DOHH2 (cell line): ENCODE results near the gene KSR1.

Source experiments
- H3F3A ChIP-seq: fragments of 200-600 bp; sonication (generic), shearing (Covaris generic); 2 replicates; pipeline ENCODE4 v1.6.0; 2016; ENCODE audit warnings: antibody characterized with exemption, mild to moderate bottlenecking; ENCODE audit not compliant: control insufficient read depth, insufficient read depth
- H3K27ac ChIP-seq: fragments of 200-600 bp; sonication (generic); 2 replicates; pipeline ENCODE4 v1.5.1; 2014; ENCODE audit warnings: low read depth, mild to moderate bottlenecking, low read length, moderate library complexity
- H3K27me3 ChIP-seq: fragments of 200-600 bp; sonication (generic); 2 replicates; pipeline ENCODE4 v1.6.1; 2014; ENCODE audit warnings: mild to moderate bottlenecking, low read length, mixed read lengths; ENCODE audit not compliant: control insufficient read depth
- H3K36me3 ChIP-seq: fragments of 200-600 bp; sonication (generic); 2 replicates; pipeline ENCODE4 v1.6.1; 2014; ENCODE audit warnings: mild to moderate bottlenecking, low read length, moderate library complexity, mixed read lengths; ENCODE audit not compliant: control insufficient read depth
- H3K4me1 ChIP-seq: fragments of 200-600 bp; sonication (generic); 2 replicates; pipeline ENCODE4 v1.6.1; 2014; ENCODE audit warnings: mild to moderate bottlenecking, low read length, mixed read lengths; ENCODE audit not compliant: control insufficient read depth
- H3K4me2 ChIP-seq: fragments of 200-600 bp; sonication (generic); 2 replicates; pipeline ENCODE4 v1.6.0; 2014; ENCODE audit warnings: mild to moderate bottlenecking, low read length, moderate library complexity
- H3K4me3 ChIP-seq: fragments of 200-600 bp; sonication (generic); 2 replicates; pipeline ENCODE4 v1.5.1; 2014; ENCODE audit warnings: mild to moderate bottlenecking, low read length, mixed read lengths
- H3K79me2 ChIP-seq: fragments of 200-600 bp; sonication (generic); 2 replicates; pipeline ENCODE4 v1.6.1; 2014; ENCODE audit warnings: mild to moderate bottlenecking, low read length, mixed read lengths; ENCODE audit not compliant: control insufficient read depth
- H3K9me2 ChIP-seq: fragments of 200-600 bp; sonication (generic); replicated peaks from 2 replicates; pipeline ENCODE4 v1.6.1; 2014; ENCODE audit warnings: mild to moderate bottlenecking, low read length, mixed read lengths; ENCODE audit not compliant: control insufficient read depth
- H3K9me3 ChIP-seq: fragments of 200-600 bp; sonication (generic); 2 replicates; pipeline ENCODE4 v1.6.1; 2014; ENCODE audit warnings: antibody characterized with exemption, low read length, mixed read lengths; ENCODE audit not compliant: control insufficient read depth, insufficient read depth
- H4K20me1 ChIP-seq: fragments of 200-600 bp; sonication (generic); 2 replicates; pipeline ENCODE4 v1.6.0; 2014; ENCODE audit warnings: low read depth, mild to moderate bottlenecking, antibody characterized with exemption, low read length, moderate library complexity; ENCODE audit not compliant: control insufficient read depth, insufficient read depth
- CTCF ChIP-seq: fragments of 200-600 bp; sonication (generic); IDR thresholded peaks from one replicate; pipeline ENCODE4 v1.5.1; 2014; ENCODE audit warnings: antibody characterized with exemption, mild to moderate bottlenecking, low read depth, low read length; ENCODE audit not compliant: poor library complexity, severe bottlenecking
- EZH2phosphoT487 ChIP-seq: fragments of 200-600 bp; sonication (generic); IDR thresholded peaks from 2 replicates; pipeline ENCODE4 v1.6.1; 2017; ENCODE audit warnings: borderline replicate concordance, mild to moderate bottlenecking, antibody characterized with exemption, low read length, moderate library complexity, mixed read lengths

Gene KSR1

DNA sequence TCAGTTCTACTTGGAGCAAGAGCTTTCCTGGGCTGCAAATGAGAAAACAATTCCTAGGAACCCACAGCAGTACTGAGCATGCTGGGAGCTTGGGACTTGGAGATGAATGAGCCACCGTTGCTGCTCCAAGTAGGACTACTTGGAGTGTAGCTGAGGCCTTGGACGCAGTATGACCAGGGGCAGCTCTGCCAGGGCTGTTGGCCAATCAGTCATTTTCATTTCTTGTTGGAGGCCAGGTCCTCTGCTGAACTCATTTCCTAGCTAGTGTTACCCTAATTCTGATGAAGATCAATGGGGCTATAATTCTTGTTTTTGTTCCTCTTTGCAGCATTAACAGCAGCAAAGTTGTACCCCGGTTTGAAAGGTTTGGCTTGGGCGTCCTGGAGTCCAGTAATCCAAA, 166.7 kb downstream of the KSR1 start:
- no peak overlapping the region for H3K4me2 ChIP-seq
- H3K27me3 ChIP-seq, result peaks cover 10% of the 10 kb centered on the region
- no peak for TF ChIP-seq CTCF
- no peak overlapping the region for H3K27ac ChIP-seq
- no peaks in the 10 kb centered on the region for H3F3A ChIP-seq
- H4K20me1 ChIP-seq, result no peaks in the 10 kb centered on the region
- H3K9me2 ChIP-seq, result no peaks in the 10 kb centered on the region
- no peaks in the 10 kb centered on the region for H3K9me3 ChIP-seq
- H3K4me1 ChIP-seq, result no peaks in the 10 kb centered on the region
- no peak overlapping the region for H3K4me3 ChIP-seq
- no peaks in the 10 kb centered on the region for H3K79me2 ChIP-seq
- H3K36me3 ChIP-seq, result no peaks in the 10 kb centered on the region

DNA sequence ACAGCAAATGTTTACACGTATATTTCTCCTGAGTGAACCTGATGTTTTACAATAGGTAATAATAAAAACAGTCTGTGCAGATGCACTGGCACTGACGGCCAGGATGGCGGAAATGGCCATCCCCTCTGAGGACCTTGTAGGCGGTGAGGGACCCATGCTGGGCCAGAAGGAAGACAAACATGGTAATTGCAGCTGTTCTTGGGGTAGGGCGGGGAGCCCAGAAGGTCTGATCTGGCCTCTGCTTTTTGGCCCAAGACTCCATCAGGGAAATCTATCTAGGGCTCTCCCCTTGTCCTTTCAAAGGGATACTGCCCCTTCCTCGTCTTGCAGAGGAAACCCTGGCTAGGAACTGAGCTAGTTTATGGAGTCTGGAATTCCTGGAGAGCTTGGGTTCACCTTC, 167.4 kb downstream of the KSR1 start:
- no peaks in the 10 kb centered on the region for H3K9me3 ChIP-seq
- H3K36me3 ChIP-seq, result no peaks in the 10 kb centered on the region
- H3K27ac ChIP-seq, result no peak overlapping the region

GRCh38 chr17:27624539-27624938, 168.3 kb downstream of the KSR1 start:
- Histone ChIP-seq H3K79me2 (no peaks in the 10 kb centered on the region), H3K27ac (no peak overlapping the region), H3K9me2 (no peaks in the 10 kb centered on the region), H4K20me1 (no peaks in the 10 kb centered on the region), H3K36me3 (no peaks in the 10 kb centered on the region), H3K4me1 (no peaks in the 10 kb centered on the region), H3K9me3 (no peaks in the 10 kb centered on the region), H3K27me3 (peaks cover 10% of the 10 kb centered on the region), H3K4me3 (no peak overlapping the region), H3F3A (no peaks in the 10 kb centered on the region), H3K4me2 (no peak overlapping the region)
- no peak for TF ChIP-seq CTCF
- TF ChIP-seq EZH2phosphoT487, result no peak

More for the DNA sequence above, 167.4 kb downstream of the KSR1 start:
- H3K79me2 ChIP-seq, result no peaks in the 10 kb centered on the region
- H3K4me2 ChIP-seq, result no peak overlapping the region
- H3K9me2 ChIP-seq, result no peaks in the 10 kb centered on the region
- H3F3A ChIP-seq, result no peaks in the 10 kb centered on the region
- no peaks in the 10 kb centered on the region for H4K20me1 ChIP-seq
- peaks cover 10% of the 10 kb centered on the region for H3K27me3 ChIP-seq
- no peak for TF ChIP-seq EZH2phosphoT487
- H3K4me3 ChIP-seq, result no peak overlapping the region
- H3K4me1 ChIP-seq, result no peaks in the 10 kb centered on the region

DNA sequence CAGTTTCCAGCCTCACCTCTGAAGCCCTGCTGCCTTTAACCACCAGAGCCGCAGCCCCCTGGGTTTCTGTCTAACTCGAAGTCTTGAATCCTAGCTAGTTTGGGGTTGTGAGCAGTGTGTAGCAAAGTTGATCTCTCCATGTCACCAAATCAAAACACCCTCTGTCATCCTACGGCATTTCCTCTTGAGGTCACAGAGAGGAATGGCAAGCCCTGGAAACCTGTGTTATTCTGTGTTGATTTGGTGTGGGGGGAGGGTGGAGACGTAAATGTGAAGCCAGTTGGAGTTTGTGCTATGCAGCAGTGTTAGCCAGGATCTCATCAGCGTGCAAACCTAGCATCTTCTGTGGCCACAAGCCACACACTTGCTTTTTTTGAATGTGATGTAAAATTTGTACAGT, 169.6 kb downstream of the KSR1 start:
- Histone ChIP-seq H3K9me3 (no peaks in the 10 kb centered on the region), H3K4me3 (no peak overlapping the region), H3K36me3 (no peaks in the 10 kb centered on the region), H3K27ac (no peak overlapping the region), H4K20me1 (no peaks in the 10 kb centered on the region), H3F3A (no peaks in the 10 kb centered on the region), H3K27me3 (peaks cover 10% of the 10 kb centered on the region), H3K79me2 (no peaks in the 10 kb centered on the region), H3K9me2 (no peaks in the 10 kb centered on the region), H3K4me2 (no peak overlapping the region), H3K4me1 (no peaks in the 10 kb centered on the region)
- no peak for TF ChIP-seq CTCF
- no peak for TF ChIP-seq EZH2phosphoT487
